Gastrocnemius medialis (tissue), 4 donors: ENCODE data around the gene FOXRED2.

Experiments used
- CTCF ChIP-seq, 5 experiments: fragments of 450-650 bp in 3 of 5; fragments of 200-600 bp in 2 of 5; sonication (generic) in 2 of 5; IDR thresholded peaks in 4 of 5; conservative IDR thresholded peaks in 1 of 5; 1 replicate in 4 of 5; 2 replicates in 1 of 5; pipeline ENCODE4 v1.5.1; 2016 to 2019; ENCODE audit warnings: antibody characterized with exemption in 5 of 5, mild to moderate bottlenecking in 3 of 5, moderate library complexity in 3 of 5
- POLR2A ChIP-seq, 2 donors: fragments of 450-650 bp; IDR thresholded peaks; one replicate each; pipeline ENCODE4 v1.6.1; 2017; ENCODE audit warnings: antibody characterized with exemption in 2 of 2, mild to moderate bottlenecking in 2 of 2, moderate library complexity in 2 of 2

GRCh38 chr22:36456464-36456845 lies 50.4 kb downstream of the FOXRED2 start:
- TF ChIP-seq CTCF (IDR thresholded peaks at IDR 0.05 in 4 of 5, conservative IDR thresholded peaks at IDR 0.05 in 1 of 5) = no peak
- no peak for TF ChIP-seq POLR2A (IDR thresholded peaks at IDR 0.05)
